Measurements from ENCODE around the gene IFT22.
A peak's percentile ranks its signal among the peaks of the same experiment; 100 is the strongest.
"Not testable (repeated sequence)": the region's sequence is repeated elsewhere in the genome, so short reads cannot be mapped to it uniquely, and the experiment has no call there.

The IFT22 gene

DNA sequence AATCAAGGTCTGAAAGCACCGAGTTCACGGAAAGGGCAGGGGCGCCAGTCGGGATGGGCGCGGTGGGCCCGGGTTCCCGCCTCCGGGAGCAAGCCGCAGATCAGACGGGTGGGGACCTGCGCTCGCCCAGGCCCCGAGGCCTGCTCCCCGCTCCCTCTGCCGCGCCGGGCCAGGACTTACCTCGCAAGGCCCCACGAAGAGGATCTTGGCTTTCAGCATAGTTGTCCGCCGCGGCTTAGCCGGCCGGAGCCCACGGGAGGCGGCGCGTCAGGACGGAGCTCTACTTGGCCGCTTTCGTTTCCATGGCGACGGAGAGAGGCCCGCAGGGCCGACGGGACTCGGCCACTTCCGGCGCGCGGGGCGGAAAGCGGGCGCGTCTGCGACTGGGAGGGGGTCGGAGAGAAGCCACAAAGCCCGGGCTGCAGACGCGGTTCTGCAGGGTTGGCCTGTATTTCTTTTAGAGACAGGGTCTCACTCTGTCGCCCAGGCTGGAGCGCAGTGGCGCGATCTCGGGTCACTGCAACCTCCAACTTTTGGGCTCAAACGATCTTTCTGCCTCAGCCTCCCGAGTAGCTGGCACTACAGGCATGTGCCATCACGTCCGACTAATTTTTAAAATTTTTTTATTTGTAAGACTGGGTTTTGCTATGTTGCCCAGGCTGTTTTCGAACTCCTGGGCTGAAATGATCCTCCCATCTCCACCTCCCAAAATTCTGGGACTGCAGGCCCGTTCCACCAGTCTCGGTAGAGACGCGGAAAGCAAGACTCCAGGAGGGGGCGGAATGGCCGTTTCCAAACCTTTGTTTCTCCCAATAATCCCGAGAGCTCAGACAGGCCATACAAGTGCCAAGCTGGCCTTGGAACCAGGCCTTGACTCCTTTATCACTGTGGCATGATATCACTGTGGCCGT lies at the start of gene IFT22:
Gene IFT22 (minus strand): TSS at position 322 of the 911 bp plus-strand sequence. CDS start 103 bp downstream, at position 219.
- DNase-seq: peak; percentile 95

- DNase-seq: no peak
Observed at GRCh38 chr7:101370836-101371235, 49.2 kb upstream of the IFT22 start.

- DNase-seq: no peak
Observed at GRCh38 chr7:101368422-101369165, 47.0 kb upstream of the IFT22 start.

DNA sequence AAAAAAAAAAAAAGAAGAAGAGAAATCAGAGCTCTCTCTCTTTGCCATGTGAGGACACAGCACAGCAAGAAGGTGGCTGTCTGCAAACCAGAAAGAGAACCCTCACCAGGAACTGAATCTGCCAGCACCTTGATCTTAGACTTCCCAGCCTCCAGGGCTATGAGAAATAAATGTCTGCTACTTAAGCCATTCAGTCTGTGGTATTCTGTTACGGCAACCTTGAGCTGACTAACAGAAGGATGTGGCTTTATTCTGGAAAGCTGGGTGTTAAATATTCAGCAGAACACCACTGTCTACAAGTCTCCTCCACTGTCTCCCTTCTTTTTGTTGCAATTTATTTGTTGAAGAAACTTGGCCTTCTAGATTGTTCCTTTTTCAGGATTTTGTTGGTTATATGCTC lies 46.1 kb upstream of the IFT22 start:
- DNase-seq: no peak

GRCh38 chr7:101365956-101366355 lies 44.3 kb upstream of the IFT22 start:
- no peak for DNase-seq

GRCh38 chr7:101363734-101364374 lies 42.2 kb upstream of the IFT22 start:
- DNase-seq: peak; percentile 68

- no peak for DNase-seq
Observed at GRCh38 chr7:101363196-101363733, 41.7 kb upstream of the IFT22 start.

- DNase-seq: peak; percentile 33
Observed at GRCh38 chr7:101362334-101363195, 41.0 kb upstream of the IFT22 start, which contains the start of gene COL26A1. TSS of gene COL26A1 (plus strand) at chr7:101362875. CDS start at chr7:101363033, 158 bp downstream.

DNA sequence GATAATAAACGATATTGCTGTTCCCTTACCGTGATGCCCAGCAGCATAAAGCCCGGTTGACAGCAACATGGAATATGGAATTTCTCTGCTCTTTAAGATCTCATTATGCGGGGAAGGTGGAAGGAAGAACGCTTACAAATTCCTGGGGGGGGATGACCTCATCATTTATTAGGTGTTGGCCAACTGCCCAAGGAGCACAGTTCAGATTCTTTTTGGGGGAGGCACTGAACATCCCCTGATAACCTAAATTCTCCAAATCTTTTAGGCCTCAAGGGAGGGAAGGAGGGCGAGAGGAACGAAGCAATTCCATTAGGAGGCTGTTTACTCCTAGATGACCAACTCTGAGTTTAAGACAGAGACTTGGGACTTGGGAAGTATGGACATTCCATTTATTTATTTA lies 35.8 kb upstream of the IFT22 start:
- DNase-seq: no peak

- no peak for DNase-seq
Observed at GRCh38 chr7:101352920-101353308, 31.3 kb upstream of the IFT22 start.

GRCh38 chr7:101349300-101349699 lies 27.7 kb upstream of the IFT22 start:
- DNase-seq: not testable (repeated sequence)

DNA sequence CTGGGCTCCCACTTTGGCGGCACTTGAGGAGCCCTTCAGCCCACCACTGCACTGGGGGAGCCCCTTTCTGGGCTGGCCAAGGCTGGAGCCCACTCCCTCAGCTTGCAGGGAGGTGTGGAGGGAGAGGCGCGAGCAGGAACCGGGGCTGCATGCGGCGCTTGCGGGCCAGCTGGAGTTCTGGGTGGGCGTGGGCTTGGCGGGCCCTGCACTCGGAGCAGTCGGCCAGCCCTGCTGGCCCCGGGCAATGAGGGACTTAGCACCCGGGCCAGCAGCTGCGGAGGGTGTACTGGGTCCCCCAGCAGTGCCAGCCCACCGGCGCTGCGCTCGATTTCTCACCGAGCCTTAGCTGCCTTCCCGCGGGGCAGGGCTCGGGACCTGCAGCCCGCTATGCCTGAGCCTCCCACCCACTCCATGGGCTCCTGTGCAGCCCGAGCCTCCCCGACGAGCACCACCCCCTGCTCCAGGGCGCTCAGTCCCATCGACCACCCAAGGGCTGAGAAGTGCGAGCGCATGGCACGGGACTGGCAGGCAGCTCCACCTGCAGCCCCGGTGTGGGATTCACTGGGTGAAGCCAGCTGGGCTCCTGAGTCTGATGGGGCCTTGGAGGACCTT lies 26.9 kb upstream of the IFT22 start:
- not testable (repeated sequence) for DNase-seq

GRCh38 chr7:101347477-101347876 lies 25.9 kb upstream of the IFT22 start:
- DNase-seq: no peak

DNA sequence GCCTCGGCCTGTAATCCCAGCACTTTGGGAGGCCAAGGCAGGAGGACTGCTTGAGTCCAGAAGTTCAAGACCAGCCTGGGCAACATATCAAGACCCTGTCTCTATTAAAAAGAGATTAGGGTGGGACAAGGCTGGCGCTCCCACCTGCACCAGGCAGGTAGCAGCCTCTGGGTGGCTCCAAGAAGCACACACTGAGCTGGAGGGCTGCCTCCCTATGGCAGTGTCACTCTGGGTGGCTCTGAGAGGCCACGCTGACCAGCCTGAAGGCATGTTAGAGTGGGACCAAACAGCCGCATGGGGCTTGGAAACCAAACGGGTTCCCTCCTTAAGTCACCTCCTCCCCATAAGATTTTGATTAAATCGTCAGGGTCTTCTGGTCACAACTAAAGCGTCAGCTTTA lies 21.3 kb upstream of the IFT22 start:
- no peak for DNase-seq

GRCh38 chr7:101340379-101340778 lies 18.8 kb upstream of the IFT22 start:
- DNase-seq: no peak

DNA sequence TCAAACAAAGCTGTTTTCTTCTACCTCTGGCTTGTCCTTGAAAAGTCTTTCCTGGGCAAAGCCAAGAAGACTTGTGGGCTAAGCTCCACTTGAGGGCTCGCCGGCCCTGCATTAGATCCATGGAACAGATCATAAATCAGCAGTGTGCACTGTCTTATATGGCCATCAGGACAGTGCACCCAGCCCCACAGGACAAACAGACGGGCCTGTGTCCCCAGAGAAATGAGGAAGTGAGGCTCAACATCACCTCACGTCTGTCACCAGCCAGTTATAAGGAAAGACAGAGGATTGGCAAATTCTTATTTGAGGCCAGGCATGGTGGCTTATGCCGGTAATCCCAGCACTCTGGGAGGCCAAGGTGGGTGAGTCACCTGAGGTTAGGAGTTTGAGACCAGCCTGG lies 12.3 kb upstream of the IFT22 start:
- DNase-seq: no peak

DNA sequence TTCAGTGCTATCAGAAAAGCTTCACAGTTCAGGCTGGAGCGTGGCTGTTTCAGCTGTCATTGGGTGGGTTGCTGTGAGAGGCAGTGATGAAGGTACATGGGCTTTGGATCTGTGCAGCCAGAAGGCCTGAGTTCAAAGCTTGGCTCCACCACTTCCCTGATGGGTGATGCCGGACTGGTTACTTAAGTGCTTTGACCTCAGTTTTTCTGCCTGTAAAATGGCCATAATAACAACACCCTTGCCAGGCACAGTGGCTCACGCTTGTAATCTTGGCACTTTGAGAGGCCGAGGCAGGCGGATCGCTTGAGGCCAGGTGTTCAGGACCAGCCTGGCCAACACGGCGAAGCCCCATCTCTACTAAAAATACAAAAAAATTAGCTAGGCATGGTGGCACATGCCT lies 10.4 kb upstream of the IFT22 start:
- no peak for DNase-seq

- DNase-seq: no peak
Observed at GRCh38 chr7:101330011-101330484, 8.4 kb upstream of the IFT22 start.

DNA sequence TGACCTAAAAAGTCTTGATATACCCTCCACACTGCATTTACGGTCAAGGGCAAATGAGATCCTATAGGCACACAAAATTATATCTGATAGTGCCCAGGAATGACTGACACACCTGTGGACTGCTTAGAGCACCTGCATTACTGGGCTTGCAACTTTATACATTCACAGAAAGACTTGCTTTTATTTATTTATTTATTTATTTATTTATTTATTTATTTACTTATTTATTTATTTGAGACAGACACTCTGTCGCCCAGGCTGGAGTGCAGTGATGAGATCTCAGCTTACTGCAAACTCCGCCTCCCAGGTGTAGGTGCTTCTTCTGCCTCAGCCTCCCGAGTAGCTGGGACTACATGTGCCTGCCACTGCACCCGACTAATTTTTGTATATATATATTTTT lies 6.5 kb upstream of the IFT22 start:
- DNase-seq: no peak

DNA sequence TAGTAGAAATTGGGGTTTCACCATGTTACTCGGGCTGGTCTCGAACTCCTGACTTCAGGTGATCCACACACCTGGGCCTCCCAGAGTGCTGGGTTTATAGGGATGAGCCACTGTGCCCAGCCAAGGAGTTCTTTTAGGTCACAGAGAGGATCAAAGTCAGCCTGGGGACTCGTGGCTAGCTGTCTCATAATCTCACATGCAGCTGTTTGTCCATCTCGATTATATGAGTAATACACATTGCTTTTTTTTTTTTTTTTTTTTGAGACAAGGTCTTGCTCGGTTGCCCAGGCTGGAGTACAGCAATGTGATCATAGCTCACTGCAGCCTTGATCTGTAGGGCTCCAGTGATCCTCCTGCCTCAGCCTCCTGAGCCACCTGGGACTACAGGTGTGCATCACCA lies 2.2 kb downstream of the IFT22 start:
- no peak for DNase-seq

- peak; percentile 42 for DNase-seq
Observed at GRCh38 chr7:101315336-101315735, 6.3 kb downstream of the IFT22 start.
